ENCODE measurements around the gene ASPSCR1.
A peak's percentile ranks its signal among the peaks of the same experiment; 100 is the strongest.

The ASPSCR1 gene

GRCh38 chr17:82010575-82011525, 33.4 kb downstream of the ASPSCR1 start:
- no peak overlapping the region for H3K27ac ChIP-seq

GRCh38 chr17:82011617-82012187, 34.3 kb downstream of the ASPSCR1 start:
- Histone ChIP-seq H3K4me3 (no peak overlapping the region), H3K27ac (no peak overlapping the region)
- TF ChIP-seq CTCF (IDR thresholded peaks at IDR 0.05) = no peak
- no peak for DNase-seq (ENCODE audit: low spot score)

More at GRCh38 chr17:82010575-82011525, 33.4 kb downstream of the ASPSCR1 start:
- DNase-seq (ENCODE audit: low spot score) = no peak
- TF ChIP-seq CTCF (IDR thresholded peaks at IDR 0.05) = no peak
- no peak overlapping the region for H3K4me3 ChIP-seq

DNA sequence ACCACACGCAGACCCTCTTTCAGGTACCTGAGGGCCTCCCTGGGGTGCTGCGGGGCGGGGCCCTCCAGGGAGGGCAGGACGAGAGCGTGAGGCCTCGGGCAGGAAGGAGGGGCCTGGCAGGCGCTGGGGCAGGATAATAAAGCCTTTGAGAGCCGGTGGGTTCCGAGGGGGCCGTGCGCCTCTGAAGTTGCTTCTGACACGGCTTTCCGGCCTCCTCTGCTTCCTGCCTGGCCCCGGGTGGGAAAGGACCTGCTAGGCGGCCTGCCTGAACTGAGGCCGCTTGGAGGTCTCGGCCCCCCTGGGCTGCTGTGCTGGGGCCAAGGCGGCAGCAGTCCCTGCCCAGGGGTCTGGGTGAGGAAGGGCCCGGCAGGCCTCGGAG, 34.8 kb downstream of the ASPSCR1 start:
- Histone ChIP-seq H3K4me3 (no peak overlapping the region), H3K27ac (peak overlapping the region in 1 of 2 donors; percentile 22)
- DNase-seq (ENCODE audit: low spot score) = no peak
- TF ChIP-seq CTCF (IDR thresholded peaks at IDR 0.05) = no peak

- Histone ChIP-seq H3K27ac (peak overlapping the region in 1 of 2 donors; percentile 45), H3K4me3 (no peak overlapping the region)
- no peak for DNase-seq (ENCODE audit: low spot score)
- TF ChIP-seq CTCF (IDR thresholded peaks at IDR 0.05) = no peak
These were observed 35.3 kb downstream of the ASPSCR1 start for GRCh38 chr17:82012640-82013295.

DNA sequence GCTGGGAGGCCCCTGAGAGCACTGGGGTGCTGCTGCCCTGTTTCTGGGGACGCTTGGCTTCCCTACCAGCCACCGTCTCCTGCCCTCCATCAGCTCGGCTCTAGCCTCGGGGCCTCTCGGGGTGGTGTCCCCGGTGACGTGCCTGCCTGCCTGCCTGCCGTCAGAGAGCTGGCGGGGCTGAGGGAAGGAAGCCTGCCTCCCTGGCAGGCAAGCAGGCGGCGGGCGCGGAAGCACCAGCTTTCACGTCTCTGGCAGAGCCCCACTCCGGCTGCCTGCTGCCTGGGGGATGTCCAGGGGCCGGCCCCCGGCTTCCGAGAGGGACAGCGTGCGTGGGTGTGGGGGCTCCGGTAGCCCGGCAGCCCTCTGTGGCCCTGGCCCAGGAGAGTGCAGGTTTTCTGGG, 35.9 kb downstream of the ASPSCR1 start:
- no peak for TF ChIP-seq CTCF (IDR thresholded peaks at IDR 0.05)
- H3K27ac ChIP-seq = peak overlapping the region in 1 of 2 donors; percentile 45
- H3K4me3 ChIP-seq = no peak overlapping the region
- DNase-seq (ENCODE audit: low spot score) = no peak

- TF ChIP-seq CTCF (IDR thresholded peaks at IDR 0.05) = no peak
- peak overlapping the region in 1 of 2 donors; percentile 45 for H3K27ac ChIP-seq
- H3K4me3 ChIP-seq = no peak overlapping the region
- DNase-seq (ENCODE audit: low spot score) = no peak
These were observed 36.4 kb downstream of the ASPSCR1 start for GRCh38 chr17:82013772-82014321.
